AG04450 (cell line): ENCODE results near the gene CPZ. TPM values are rescaled to one million over a fixed set of nuclear protein-coding genes. Genes with fewer than 3 reads are reported as not detected.
"Not testable (repeated sequence)": the region's sequence is repeated elsewhere in the genome, so short reads cannot be mapped to it uniquely, and the experiment has no call there.

Experiments used
- CTCF ChIA-PET: fragments of 300-600, 350-600 bp; formaldehyde crosslinking; extraction: SDS; loops from one replicate; lab custom pipeline; 2022; ENCODE audit warnings: antibody characterized with exemption, inconsistent platforms; lab: Charles Lee
- POLR2A ChIA-PET: fragments of 350-600 bp; formaldehyde crosslinking; extraction: SDS; loops from one replicate; lab custom pipeline; 2021; ENCODE audit warnings: antibody characterized with exemption, inconsistent platforms; lab: Yijun Ruan, JAX
- DNase-seq: peaks from one replicate; pipeline ENCODE4 v3.0.0-alpha.2; 2011; ENCODE audit warnings: low read depth, low spot score
- H3K27ac ChIP-seq: one replicate; pipeline ENCODE4 v1.5.1; 2012; ENCODE audit warnings: low read depth, low read length, control low read depth
- H3K27me3 ChIP-seq: one replicate; pipeline ENCODE4 v1.6.0; 2012; ENCODE audit warnings: low read length; ENCODE audit not compliant: control insufficient read depth, insufficient read depth
- H3K4me3 ChIP-seq: 2 replicates; pipeline ENCODE4 v1.5.1; 2011; ENCODE audit warnings: mild to moderate bottlenecking, low read depth, low read length, control low read depth
- H3K9me3 ChIP-seq: 2 replicates; pipeline ENCODE4 v1.5.1; 2012; ENCODE audit warnings: low read length; ENCODE audit not compliant: control insufficient read depth, insufficient read depth
- polyA plus RNA-seq: library from polyadenylated mRNA; depleted of rRNA; stranded (reverse); fragments of >200 nt; gene quantifications from 2 replicates; pipeline ENCODE4 v1.2.3, GENCODE V29; 2011
- TF ChIP-seq, protein P1 (sequence below): IDR thresholded peaks from 2 replicates; pipeline ENCODE4 v1.5.1; 2011; ENCODE audit warnings: low read depth, low read length, control low read depth, inconsistent platforms

CPZ gene
- polyA plus RNA-seq, 1 experiment: 6.4 TPM

DNA sequence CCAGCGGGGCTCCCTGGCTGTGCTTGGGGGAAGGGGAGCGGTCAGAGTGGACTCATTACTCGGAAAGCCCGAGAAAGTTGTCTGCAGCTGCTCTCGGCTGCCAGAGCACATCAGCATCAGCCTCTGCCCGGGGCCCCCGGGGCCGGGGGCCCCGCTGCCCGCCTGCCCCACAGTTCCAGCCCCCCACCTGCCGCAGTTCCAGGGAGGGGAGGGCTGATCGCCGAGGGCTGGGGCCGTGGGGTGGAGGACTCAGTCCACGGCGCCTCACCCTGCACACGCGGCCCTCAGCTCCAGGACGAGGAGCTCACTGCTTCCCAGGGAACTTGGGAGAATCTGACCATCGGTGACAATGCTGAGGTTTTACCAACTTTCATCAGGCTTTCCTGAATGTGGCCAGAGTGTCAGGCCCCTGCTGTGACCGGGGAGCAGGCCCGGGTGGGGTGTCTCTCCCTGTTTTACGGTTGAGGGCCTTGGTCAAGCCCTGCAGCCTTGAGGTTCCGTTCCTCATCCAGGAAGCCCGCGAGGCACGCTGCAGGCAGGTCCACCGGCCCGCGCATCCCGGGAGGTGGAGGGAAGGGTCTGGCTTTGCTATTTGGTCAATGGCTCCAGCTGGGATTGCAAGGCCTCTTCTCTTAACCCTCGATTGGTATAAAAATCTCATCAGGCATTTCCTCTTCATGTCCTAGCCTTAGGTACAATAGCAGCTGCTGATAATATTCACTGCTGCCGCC, 57.2 kb downstream of the CPZ start:
- Histone ChIP-seq H3K9me3 (peaks cover 9% of the 10 kb centered on the region; the same call in 1 of the 2 replicates), H3K27ac (no peak overlapping the region), H3K27me3 (peaks cover 16% of the 10 kb centered on the region), H3K4me3 (no peak overlapping the region)
- CTCF ChIA-PET: interaction anchor here (0.6 kb wide), 1 partner anchor 55 kb away, joined by 3 read pairs; no protein-coding TSS in a partner anchor
- no peak for DNase-seq
- TF ChIP-seq, protein P1, sequence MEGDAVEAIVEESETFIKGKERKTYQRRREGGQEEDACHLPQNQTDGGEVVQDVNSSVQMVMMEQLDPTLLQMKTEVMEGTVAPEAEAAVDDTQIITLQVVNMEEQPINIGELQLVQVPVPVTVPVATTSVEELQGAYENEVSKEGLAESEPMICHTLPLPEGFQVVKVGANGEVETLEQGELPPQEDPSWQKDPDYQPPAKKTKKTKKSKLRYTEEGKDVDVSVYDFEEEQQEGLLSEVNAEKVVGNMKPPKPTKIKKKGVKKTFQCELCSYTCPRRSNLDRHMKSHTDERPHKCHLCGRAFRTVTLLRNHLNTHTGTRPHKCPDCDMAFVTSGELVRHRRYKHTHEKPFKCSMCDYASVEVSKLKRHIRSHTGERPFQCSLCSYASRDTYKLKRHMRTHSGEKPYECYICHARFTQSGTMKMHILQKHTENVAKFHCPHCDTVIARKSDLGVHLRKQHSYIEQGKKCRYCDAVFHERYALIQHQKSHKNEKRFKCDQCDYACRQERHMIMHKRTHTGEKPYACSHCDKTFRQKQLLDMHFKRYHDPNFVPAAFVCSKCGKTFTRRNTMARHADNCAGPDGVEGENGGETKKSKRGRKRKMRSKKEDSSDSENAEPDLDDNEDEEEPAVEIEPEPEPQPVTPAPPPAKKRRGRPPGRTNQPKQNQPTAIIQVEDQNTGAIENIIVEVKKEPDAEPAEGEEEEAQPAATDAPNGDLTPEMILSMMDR: no peak
- POLR2A ChIA-PET: no interaction called here

GRCh38 chr4:8651661-8652180, 59.2 kb downstream of the CPZ start:
- peaks cover 11% of the 10 kb centered on the region for H3K27me3 ChIP-seq
- no peak overlapping the region for H3K27ac ChIP-seq
- TF ChIP-seq, protein P1: no peak
- DNase-seq: no peak
- peaks cover 9% of the 10 kb centered on the region; the same call in 1 of the 2 replicates for H3K9me3 ChIP-seq
- CTCF ChIA-PET: no interaction called here
- H3K4me3 ChIP-seq: no peak overlapping the region
- POLR2A ChIA-PET: no interaction called here

DNA sequence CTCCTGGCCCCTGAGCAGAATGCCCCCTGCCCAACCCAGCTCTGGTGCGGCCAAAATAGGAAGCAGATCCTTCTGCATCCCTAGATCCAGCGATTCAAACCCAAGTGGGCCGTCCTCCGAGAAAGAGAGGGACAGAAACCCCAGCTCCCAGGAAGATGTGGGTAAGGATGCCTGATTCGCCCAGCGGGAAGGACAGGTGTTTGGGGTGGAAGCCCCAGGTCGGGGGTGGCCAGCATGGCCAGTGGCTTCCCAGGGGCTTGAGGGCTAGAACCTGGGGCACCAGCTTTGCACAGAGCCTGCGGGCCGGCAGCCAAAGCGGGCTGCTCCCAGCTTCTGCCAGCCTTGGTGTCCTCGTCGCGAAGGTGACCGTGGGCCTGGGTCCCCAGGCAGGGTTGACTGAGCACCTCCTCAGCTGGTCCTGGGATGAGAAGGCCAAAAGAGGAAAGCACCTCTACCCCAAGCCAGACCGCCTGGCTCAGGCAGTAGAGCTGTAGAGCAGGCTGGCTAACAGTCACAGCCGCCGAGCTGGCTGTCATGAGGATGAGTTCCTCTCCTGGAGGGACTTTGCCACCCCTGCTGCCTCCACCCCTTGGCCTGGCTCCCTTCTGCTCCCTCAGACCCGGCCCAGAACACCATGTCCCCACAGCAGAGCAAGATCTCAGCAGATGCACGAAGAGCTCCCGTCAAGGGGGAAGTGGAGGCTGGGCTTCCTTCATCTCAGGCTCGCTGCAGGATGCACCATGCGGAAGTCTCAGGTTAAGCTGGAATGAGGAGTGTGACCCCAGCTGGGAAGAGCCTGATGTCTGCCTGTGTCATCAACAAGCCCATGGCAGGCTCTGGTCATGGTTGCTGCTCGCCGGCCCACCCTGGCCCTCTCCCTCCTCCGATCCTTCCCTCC, 59.9 kb downstream of the CPZ start:
- no peak for DNase-seq
- peaks cover 9% of the 10 kb centered on the region; the same call in 1 of the 2 replicates for H3K9me3 ChIP-seq
- no peak overlapping the region for H3K27ac ChIP-seq
- ChIA-PET CTCF (no interaction called here), POLR2A (no interaction called here)
- H3K27me3 ChIP-seq: peaks cover 11% of the 10 kb centered on the region
- TF ChIP-seq, protein P1: no peak
- no peak overlapping the region for H3K4me3 ChIP-seq

- CTCF ChIA-PET: no interaction called here
- no peak overlapping the region for H3K27ac ChIP-seq
These were observed 60.9 kb downstream of the CPZ start for GRCh38 chr4:8653326-8654000.

DNA sequence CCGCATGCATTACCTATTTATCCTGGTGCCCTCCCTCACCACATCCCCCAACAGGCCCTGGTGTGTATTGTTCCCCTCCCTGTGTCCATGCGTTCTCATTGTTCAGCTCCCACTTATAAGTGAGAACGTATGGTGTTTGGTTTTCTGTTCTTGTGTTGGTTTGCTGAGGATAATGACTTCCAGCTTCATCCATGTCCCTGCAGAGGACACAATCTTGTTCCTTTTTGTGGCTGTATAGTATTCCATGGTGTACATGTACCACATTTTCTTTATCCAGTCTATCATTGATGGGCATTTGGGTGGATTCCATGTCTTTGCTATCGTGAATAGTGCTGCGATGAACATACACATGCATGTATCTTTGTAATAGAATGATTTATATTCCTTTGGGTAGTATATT, 61.6 kb downstream of the CPZ start:
- H3K9me3 ChIP-seq, CTCF ChIA-PET, DNase-seq, H3K27me3 ChIP-seq, H3K27ac ChIP-seq, H3K4me3 ChIP-seq, POLR2A ChIA-PET: not testable (repeated sequence)

More at GRCh38 chr4:8653326-8654000, 60.9 kb downstream of the CPZ start:
- Histone ChIP-seq H3K27me3 (peaks cover 7% of the 10 kb centered on the region), H3K4me3 (no peak overlapping the region), H3K9me3 (peaks cover 9% of the 10 kb centered on the region; the same call in 1 of the 2 replicates)
- POLR2A ChIA-PET: no interaction called here
- no peak for DNase-seq
- TF ChIP-seq, protein P1: no peak
